Stimulated activated CD8-positive, alpha-beta memory T cell treated with anti-CD3 and anti-CD28 coated beads, Interleukin-4, amount 100 ng/mL, for 24 hours (primary cell): ENCODE data around the gene VMAC.
"Not testable (repeated sequence)": the region's sequence is repeated elsewhere in the genome, so short reads cannot be mapped to it uniquely, and the experiment has no call there.

Source experiments
- DNase-seq: peaks from one replicate; pipeline ENCODE4 v3.0.0-alpha.2; 2020; ENCODE audit warnings: low read depth

Gene VMAC

GRCh38 chr19:5884065-5884811, 20.4 kb upstream of the VMAC start:
- not testable (repeated sequence) for DNase-seq

GRCh38 chr19:5889288-5889971, 15.2 kb upstream of the VMAC start:
- no peak for DNase-seq

- DNase-seq = no peak
These were observed 14.6 kb upstream of the VMAC start for GRCh38 chr19:5890099-5890498.

GRCh38 chr19:5891572-5891937, 13.1 kb upstream of the VMAC start:
- no peak for DNase-seq

- no peak for DNase-seq
These were observed 12.5 kb upstream of the VMAC start for GRCh38 chr19:5891938-5892771.

GRCh38 chr19:5892772-5893275, 11.8 kb upstream of the VMAC start:
- DNase-seq = no peak

- DNase-seq = no peak
These were observed 11.3 kb upstream of the VMAC start for GRCh38 chr19:5893296-5893903.

GRCh38 chr19:5893907-5894703, 10.6 kb upstream of the VMAC start:
- no peak for DNase-seq

- no peak for DNase-seq
These were observed 9.8 kb upstream of the VMAC start for GRCh38 chr19:5894704-5895349.

- DNase-seq = no peak
These were observed 9.3 kb upstream of the VMAC start for GRCh38 chr19:5895409-5895808.

- DNase-seq = no peak
These were observed 8.8 kb upstream of the VMAC start for GRCh38 chr19:5895890-5896289.

- DNase-seq = no peak
These were observed 8.2 kb upstream of the VMAC start for GRCh38 chr19:5896365-5897076.

GRCh38 chr19:5897189-5897969, 7.3 kb upstream of the VMAC start:
- no peak for DNase-seq

GRCh38 chr19:5899728-5900526, 4.7 kb upstream of the VMAC start:
- DNase-seq = no peak

- DNase-seq = no peak
These were observed 3.7 kb upstream of the VMAC start for GRCh38 chr19:5900976-5901375.

- no peak for DNase-seq
These were observed 1.5 kb upstream of the VMAC start for GRCh38 chr19:5903056-5903623.

- DNase-seq = peak; percentile 94
These were observed 884 bp upstream of the VMAC start, which contains the start of gene NDUFA11 for GRCh38 chr19:5903624-5904351. Gene NDUFA11 (minus strand): TSS chr19:5903790. CDS start chr19:5903708, 82 bp downstream.
